ENCODE data around the gene PEDS1.

GRCh38 chr20:50107796-50108331, 45.7 kb downstream of the PEDS1 start:
- TF ChIP-seq CTCF (IDR thresholded peaks at IDR 0.05) (no peak), POLR2A (IDR thresholded peaks at IDR 0.05) (no peak)
